Measurements from ENCODE around the gene SMCO3.
"Not testable (repeated sequence)": the region's sequence is repeated elsewhere in the genome, so short reads cannot be mapped to it uniquely, and the experiment has no call there.

- not testable (repeated sequence) for TF ChIP-seq CTCF, POLR2A, EP300 (IDR thresholded peaks at IDR 0.05)
Observed at GRCh38 chr12:14766020-14766419, 48.0 kb downstream of the SMCO3 start.

All from tibial nerve (tissue), 4 donors.